Measurements from ENCODE around the gene ZSWIM3. TPM values are rescaled to one million over a fixed set of nuclear protein-coding genes. Genes with fewer than 3 reads are reported as not detected.

Gene ZSWIM3
- total and polyA plus RNA-seq, 2 of the 13 experiments (the other 11 are each of a cell fraction or from before 2014, with no cell fraction given) = 5.2 to 5.8 TPM

DNA sequence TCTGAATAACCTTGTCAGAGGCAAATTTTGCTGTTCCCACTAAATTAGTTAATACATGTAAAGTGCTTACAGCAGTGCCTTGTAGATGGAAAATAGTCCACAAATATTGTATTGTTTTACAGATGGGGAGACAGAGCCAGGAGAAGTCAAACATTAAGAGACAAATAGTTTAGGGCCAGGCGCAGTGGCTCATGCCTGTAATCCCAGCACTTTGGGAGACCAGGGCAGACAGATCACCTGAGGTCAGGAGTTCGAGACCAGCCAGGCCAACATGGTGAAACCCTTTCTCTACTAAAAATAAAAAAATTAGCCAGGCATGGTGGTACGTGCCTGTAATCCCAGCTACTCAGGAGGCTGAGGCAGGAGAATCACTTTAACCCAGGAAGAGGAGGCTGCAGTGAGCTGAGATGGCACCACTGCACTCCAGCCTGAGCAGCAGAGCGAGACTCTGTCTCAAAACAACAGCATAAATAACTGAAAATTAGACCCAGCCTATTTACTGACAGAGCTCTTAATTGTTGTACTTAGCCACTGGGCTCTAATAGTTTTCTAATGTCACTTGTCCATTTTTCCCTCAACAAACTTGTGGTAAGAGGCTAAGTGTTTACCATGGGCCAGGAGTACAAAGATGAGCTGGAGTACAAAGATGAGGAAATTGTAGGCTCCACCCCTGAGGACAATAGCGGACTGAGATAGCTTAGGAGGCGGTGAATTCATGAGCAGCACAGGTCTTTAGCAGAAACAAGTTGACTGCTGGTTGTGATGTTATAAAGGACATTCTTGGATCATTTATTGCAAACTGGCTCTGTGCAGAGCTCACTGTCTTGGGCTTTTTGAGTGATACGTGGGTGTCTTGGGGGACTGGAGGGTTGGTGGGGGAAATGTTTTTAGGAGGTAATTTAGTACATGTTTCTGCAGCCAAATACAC, 6.4 kb downstream of the ZSWIM3 start (continued):
- TF ChIP-seq ESRRA (CRISPR knock-in tag; IDR thresholded peaks at IDR 0.05; ENCODE audit: low read depth) = no peak
- no peak for TF ChIP-seq ATAD3A (CRISPR knock-in tag; IDR thresholded peaks at IDR 0.05)
- no peak for TF ChIP-seq MZF1 (CRISPR knock-in tag; IDR thresholded peaks at IDR 0.05; ENCODE audit: borderline replicate concordance)
- TF ChIP-seq ZNF570 (CRISPR knock-in tag; IDR thresholded peaks at IDR 0.05; ENCODE audit: borderline replicate concordance) = no peak
- no peak for TF ChIP-seq POLR2AphosphoS2 (IDR thresholded peaks at IDR 0.05; ENCODE audit: low read depth, low read length)
- no peak for TF ChIP-seq THYN1 (CRISPR knock-in tag; IDR thresholded peaks at IDR 0.05; ENCODE audit: borderline replicate concordance, low read depth)
- TF ChIP-seq ASH2L (IDR thresholded peaks at IDR 0.05; ENCODE audit: insufficient read length, low read depth, low read length) = peak; percentile 47
- TF ChIP-seq ZC3H4 (CRISPR knock-in tag; IDR thresholded peaks at IDR 0.05; ENCODE audit: borderline replicate concordance) = no peak
- TF ChIP-seq ETV5 (CRISPR knock-in tag; IDR thresholded peaks at IDR 0.05; ENCODE audit: borderline replicate concordance) = no peak; the same call in 1 of the 2 replicates
- TF ChIP-seq, protein P1, sequence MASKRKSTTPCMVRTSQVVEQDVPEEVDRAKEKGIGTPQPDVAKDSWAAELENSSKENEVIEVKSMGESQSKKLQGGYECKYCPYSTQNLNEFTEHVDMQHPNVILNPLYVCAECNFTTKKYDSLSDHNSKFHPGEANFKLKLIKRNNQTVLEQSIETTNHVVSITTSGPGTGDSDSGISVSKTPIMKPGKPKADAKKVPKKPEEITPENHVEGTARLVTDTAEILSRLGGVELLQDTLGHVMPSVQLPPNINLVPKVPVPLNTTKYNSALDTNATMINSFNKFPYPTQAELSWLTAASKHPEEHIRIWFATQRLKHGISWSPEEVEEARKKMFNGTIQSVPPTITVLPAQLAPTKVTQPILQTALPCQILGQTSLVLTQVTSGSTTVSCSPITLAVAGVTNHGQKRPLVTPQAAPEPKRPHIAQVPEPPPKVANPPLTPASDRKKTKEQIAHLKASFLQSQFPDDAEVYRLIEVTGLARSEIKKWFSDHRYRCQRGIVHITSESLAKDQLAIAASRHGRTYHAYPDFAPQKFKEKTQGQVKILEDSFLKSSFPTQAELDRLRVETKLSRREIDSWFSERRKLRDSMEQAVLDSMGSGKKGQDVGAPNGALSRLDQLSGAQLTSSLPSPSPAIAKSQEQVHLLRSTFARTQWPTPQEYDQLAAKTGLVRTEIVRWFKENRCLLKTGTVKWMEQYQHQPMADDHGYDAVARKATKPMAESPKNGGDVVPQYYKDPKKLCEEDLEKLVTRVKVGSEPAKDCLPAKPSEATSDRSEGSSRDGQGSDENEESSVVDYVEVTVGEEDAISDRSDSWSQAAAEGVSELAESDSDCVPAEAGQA (IDR thresholded peaks at IDR 0.05; ENCODE audit: low read depth) = no peak
- TF ChIP-seq, protein P1 (CRISPR knock-in tag; IDR thresholded peaks at IDR 0.05; ENCODE audit: borderline replicate concordance) = no peak
- no peak for TF ChIP-seq TOPORS (CRISPR knock-in tag; IDR thresholded peaks at IDR 0.05)
- TF ChIP-seq, protein P2, sequence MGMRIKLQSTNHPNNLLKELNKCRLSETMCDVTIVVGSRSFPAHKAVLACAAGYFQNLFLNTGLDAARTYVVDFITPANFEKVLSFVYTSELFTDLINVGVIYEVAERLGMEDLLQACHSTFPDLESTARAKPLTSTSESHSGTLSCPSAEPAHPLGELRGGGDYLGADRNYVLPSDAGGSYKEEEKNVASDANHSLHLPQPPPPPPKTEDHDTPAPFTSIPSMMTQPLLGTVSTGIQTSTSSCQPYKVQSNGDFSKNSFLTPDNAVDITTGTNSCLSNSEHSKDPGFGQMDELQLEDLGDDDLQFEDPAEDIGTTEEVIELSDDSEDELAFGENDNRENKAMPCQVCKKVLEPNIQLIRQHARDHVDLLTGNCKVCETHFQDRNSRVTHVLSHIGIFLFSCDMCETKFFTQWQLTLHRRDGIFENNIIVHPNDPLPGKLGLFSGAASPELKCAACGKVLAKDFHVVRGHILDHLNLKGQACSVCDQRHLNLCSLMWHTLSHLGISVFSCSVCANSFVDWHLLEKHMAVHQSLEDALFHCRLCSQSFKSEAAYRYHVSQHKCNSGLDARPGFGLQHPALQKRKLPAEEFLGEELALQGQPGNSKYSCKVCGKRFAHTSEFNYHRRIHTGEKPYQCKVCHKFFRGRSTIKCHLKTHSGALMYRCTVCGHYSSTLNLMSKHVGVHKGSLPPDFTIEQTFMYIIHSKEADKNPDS (CRISPR knock-in tag; IDR thresholded peaks at IDR 0.05) = no peak; the same call in 1 of the 2 replicates
- peak; percentile 22; the same call in 1 of the 2 replicates for TF ChIP-seq GZF1 (CRISPR knock-in tag; IDR thresholded peaks at IDR 0.05)
- no peak for TF ChIP-seq ZNF766 (CRISPR knock-in tag; IDR thresholded peaks at IDR 0.05; ENCODE audit: borderline replicate concordance)
- TF ChIP-seq SIX1 (CRISPR knock-in tag; IDR thresholded peaks at IDR 0.05; ENCODE audit: borderline replicate concordance) = no peak; the same call in 1 of the 2 replicates
- TF ChIP-seq ZNF138 (CRISPR knock-in tag; IDR thresholded peaks at IDR 0.05; ENCODE audit: low read depth) = no peak
- TF ChIP-seq RBM39 (IDR thresholded peaks at IDR 0.05; ENCODE audit: low read depth, low read length, poor library complexity, severe bottlenecking) = no peak
- TF ChIP-seq HCFC1 (IDR thresholded peaks at IDR 0.05; ENCODE audit: low read depth, low read length) = no peak
- TF ChIP-seq TBP (CRISPR knock-in tag; IDR thresholded peaks at IDR 0.05) = no peak
- TF ChIP-seq ZNF749 (CRISPR knock-in tag; IDR thresholded peaks at IDR 0.05; ENCODE audit: borderline replicate concordance) = no peak
- TF ChIP-seq U2AF2 (IDR thresholded peaks at IDR 0.05; ENCODE audit: low read depth, low read length) = no peak

Measured in HepG2 (cell line).